ENCODE measurements around the gene KAZALD1.

The KAZALD1 gene

GRCh38 chr10:101042118-101042517 lies 19.7 kb upstream of the KAZALD1 start:
- Histone ChIP-seq H3K4me3 (ENCODE audit: low read depth, low read length) (peak overlapping the region; percentile 53; the same call in 1 of the 2 replicates), H3K9me3 (ENCODE audit: control insufficient read depth, insufficient read depth, low read depth, low read length) (no peaks in the 10 kb centered on the region), H3K36me3 (ENCODE audit: control insufficient read depth in 2 of 2, insufficient read depth in 1 of 2, low read length in 2 of 2) (peaks cover 0 to 8% of the 10 kb centered on the region in 2 experiments; a peak in 1 of 3 replicates), H3K4me1 (ENCODE audit: control insufficient read depth, insufficient read depth, low read length) (peaks cover 5% of the 10 kb centered on the region; the same call in 1 of the 2 replicates), H3K27ac (ENCODE audit: extremely low read depth, low read depth, low read length) (peak overlapping the region; percentile 80)
- TF ChIP-seq PRDM1 (tag by site-specific recombination; IDR thresholded peaks at IDR 0.05) (0 out of 2 replicates have a peak, but pooled peaks have one; percentile 14), AEBP2 (tag by site-specific recombination; IDR thresholded peaks at IDR 0.05; ENCODE audit: borderline replicate concordance) (no peak)
- ChIA-PET POLR2A (interaction anchor here (0.6 to 3.4 kb wide), 16 partner anchors 9 to 188 kb away, joined by 3 to 32 read pairs (median 5); partner anchors contain the start of genes KAZALD1, LBX1, PDZD7 and SFXN3), CTCF (interaction anchor here (0.6 to 10.1 kb wide), 26 partner anchors 9 to 247 kb away, joined by 3 to 112 read pairs (median 7); partner anchors contain the start of genes KAZALD1, PDZD7 and SFXN3)

GRCh38 chr10:101042667-101043362 lies 19.0 kb upstream of the KAZALD1 start:
- peak overlapping the region; percentile 80 for H3K27ac ChIP-seq (ENCODE audit: extremely low read depth, low read depth, low read length)
- peak; percentile 96 for TF ChIP-seq ZBTB17 (tag by site-specific recombination; IDR thresholded peaks at IDR 0.05)
- TF ChIP-seq ZNF311 (tag by site-specific recombination; IDR thresholded peaks at IDR 0.05; ENCODE audit: borderline replicate concordance): no peak
- no peak for TF ChIP-seq ZNF837 (tag by site-specific recombination; IDR thresholded peaks at IDR 0.05)
- TF ChIP-seq ZNF600 (tag by site-specific recombination; IDR thresholded peaks at IDR 0.05): peak; percentile 50
- TF ChIP-seq ZNF23 (tag by site-specific recombination; IDR thresholded peaks at IDR 0.05; ENCODE audit: borderline replicate concordance): no peak
- TF ChIP-seq ZFHX2 (tag by site-specific recombination; conservative IDR thresholded peaks at IDR 0.05): 0 out of 2 replicates have a peak, but pooled peaks have one; percentile 9
- no peak for TF ChIP-seq ZNF707 (tag by site-specific recombination; IDR thresholded peaks at IDR 0.05)
- TF ChIP-seq ZNF148 (tag by site-specific recombination; IDR thresholded peaks at IDR 0.05; ENCODE audit: borderline replicate concordance): no peak
- TF ChIP-seq MZF1 (tag by site-specific recombination; IDR thresholded peaks at IDR 0.05; ENCODE audit: borderline replicate concordance): peak; percentile 67; the same call in 1 of the 2 replicates
- TF ChIP-seq KLF7 (tag by site-specific recombination; IDR thresholded peaks at IDR 0.05; ENCODE audit: borderline replicate concordance): 0 out of 2 replicates have a peak, but pooled peaks have one; percentile 39
- TF ChIP-seq ZBTB11 (tag by site-specific recombination; conservative IDR thresholded peaks at IDR 0.05; ENCODE audit: low read depth): peak; percentile 74
- peak; percentile 56 for TF ChIP-seq ZNF639 (tag by site-specific recombination; IDR thresholded peaks at IDR 0.05)
- TF ChIP-seq PATZ1 (tag by site-specific recombination; IDR thresholded peaks at IDR 0.05): peak; percentile 74; the same call in 1 of the 2 replicates
- TF ChIP-seq ZNF501 (tag by site-specific recombination; IDR thresholded peaks at IDR 0.05): 0 out of 2 replicates have a peak, but pooled peaks have one; percentile 66
- TF ChIP-seq ZNF747 (tag by site-specific recombination; IDR thresholded peaks at IDR 0.05): no peak
- no peak for TF ChIP-seq ZNF391 (tag by site-specific recombination; IDR thresholded peaks at IDR 0.05; ENCODE audit: borderline replicate concordance, low read depth)
- TF ChIP-seq ZNF19 (tag by site-specific recombination; IDR thresholded peaks at IDR 0.05; ENCODE audit: low read depth): no peak
- TF ChIP-seq ZNF777 (tag by site-specific recombination; IDR thresholded peaks at IDR 0.05; ENCODE audit: borderline replicate concordance): no peak

More at GRCh38 chr10:101042667-101043362, 19.0 kb upstream of the KAZALD1 start:
- no peaks in the 10 kb centered on the region for H3K9me3 ChIP-seq (ENCODE audit: control insufficient read depth, insufficient read depth, low read depth, low read length)
- ChIA-PET CTCF (interaction anchor here (0.6 to 10.1 kb wide), 25 partner anchors 10 to 1381 kb away, joined by 3 to 112 read pairs (median 5); partner anchors contain the start of genes KAZALD1, PDZD7 and SFXN3), POLR2A (interaction anchor here (0.6 to 3.4 kb wide), 21 partner anchors 8 to 187 kb away, joined by 3 to 32 read pairs (median 5); partner anchors contain the start of genes KAZALD1, LBX1, PDZD7 and SFXN3)
- peak overlapping the region; percentile 53 for H3K4me3 ChIP-seq (ENCODE audit: low read depth, low read length)
- H3K36me3 ChIP-seq (ENCODE audit: control insufficient read depth in 2 of 2, insufficient read depth in 1 of 2, low read length in 2 of 2): peaks cover 0 to 4% of the 10 kb centered on the region in 2 experiments; a peak in 1 of 3 replicates
- H3K4me1 ChIP-seq (ENCODE audit: control insufficient read depth, insufficient read depth, low read length): peaks cover 5% of the 10 kb centered on the region; the same call in 1 of the 2 replicates

All from HEK293 (cell line).